SK-N-SH (cell line): ENCODE measurements around the gene TRIOBP. TPM values are rescaled to one million over a fixed set of nuclear protein-coding genes. Genes with fewer than 3 reads are reported as not detected.
A peak's percentile ranks its signal among the peaks of the same experiment; 100 is the strongest.

Experiments used
- CTCF ChIA-PET: fragments of 300-600, 350-600 bp; formaldehyde crosslinking; extraction: SDS; loops from one replicate; lab custom pipeline; 2021; lab: Yijun Ruan, JAX
- POLR2A ChIA-PET: fragments of 350-600 bp; sonication (Branson Sonifier 250); formaldehyde crosslinking; extraction: SDS; loops from one replicate; lab custom pipeline; 2020; ENCODE audit warnings: antibody characterized with exemption, inconsistent platforms; lab: Yijun Ruan, JAX
- DNase-seq: peaks from one replicate; pipeline ENCODE4 v3.0.0; 2012
- H2AFZ ChIP-seq: fragments of 200-600 bp; sonication (generic); 2 replicates; pipeline ENCODE4 v1.8.1; 2016; ENCODE audit warnings: antibody characterized with exemption, mild to moderate bottlenecking, low read depth
- H3F3A ChIP-seq: fragments of 200-600 bp; sonication (generic); replicated peaks from 2 replicates; pipeline ENCODE3; 2016; ENCODE audit warnings: antibody characterized with exemption, mild to moderate bottlenecking; ENCODE audit not compliant: insufficient read depth
- H3K27ac ChIP-seq, 2 experiments: fragments of 200-500 bp in 1 of 2; fragments of 200-600 bp in 1 of 2; sonication (Bioruptor generic) in 1 of 2; sonication (generic), shearing (Covaris generic) in 1 of 2; 2 replicates each; pipeline versions ENCODE4 v1.5.1 to v1.6.1; 2014 to 2016; ENCODE audit warnings: low read depth in 2 of 2, inconsistent platforms in 1 of 2, low read length in 1 of 2, mild to moderate bottlenecking in 1 of 2, mixed read lengths in 1 of 2
- H3K27me3 ChIP-seq: fragments of 200-600 bp; sonication (generic), shearing (Covaris generic); 2 replicates; pipeline ENCODE4 v1.6.1; 2016; ENCODE audit warnings: mixed run types; ENCODE audit not compliant: insufficient read depth
- H3K36me3 ChIP-seq, 2 experiments: fragments of 200-500 bp in 1 of 2; fragments of 200-600 bp in 1 of 2; sonication (Bioruptor generic) in 1 of 2; sonication (generic) in 1 of 2; replicated peaks in 1 of 2; 2 replicates each; pipeline versions ENCODE3 to v1.5.1; 2014 to 2016; ENCODE audit warnings: low read length in 1 of 2, mild to moderate bottlenecking in 1 of 2; ENCODE audit not compliant: insufficient read depth in 2 of 2, control insufficient read depth in 1 of 2
- H3K4me1 ChIP-seq, 2 experiments: fragments of 200-500 bp in 1 of 2; fragments of 200-600 bp in 1 of 2; sonication (Bioruptor generic) in 1 of 2; sonication (generic), shearing (Covaris generic) in 1 of 2; 2 replicates each; pipeline versions ENCODE4 v1.5.1 to v1.6.1; 2014 to 2016; ENCODE audit warnings: low read depth in 1 of 2, low read length in 1 of 2, mixed run types in 1 of 2; ENCODE audit not compliant: insufficient read depth in 2 of 2, control insufficient read depth in 1 of 2
- H3K4me2 ChIP-seq: fragments of 200-600 bp; sonication (generic), shearing (Covaris generic); 2 replicates; pipeline ENCODE4 v1.6.1; 2017; ENCODE audit warnings: mixed run types
- H3K4me3 ChIP-seq, 2 experiments: fragments of 200-500 bp in 1 of 2; fragments of 200-600 bp in 1 of 2; sonication (Bioruptor generic) in 1 of 2; sonication (generic), shearing (Covaris generic) in 1 of 2; 2 replicates each; pipeline versions ENCODE4 v1.5.1 to v1.8.1; 2014 to 2016; ENCODE audit warnings: low read depth in 2 of 2, inconsistent platforms in 1 of 2, low read length in 1 of 2, mild to moderate bottlenecking in 1 of 2, mixed read lengths in 1 of 2, moderate library complexity in 1 of 2
- H3K79me2 ChIP-seq: fragments of 200-600 bp; sonication (generic); 2 replicates; pipeline ENCODE4 v1.8.1; 2017; ENCODE audit warnings: mild to moderate bottlenecking; ENCODE audit not compliant: insufficient read depth
- H3K9ac ChIP-seq: fragments of 200-600 bp; sonication (generic); 2 replicates; pipeline ENCODE4 v1.6.1; 2017; ENCODE audit warnings: mixed run types
- H3K9me2 ChIP-seq: fragments of 200-600 bp; sonication (generic); 2 replicates; pipeline ENCODE4 v1.6.1; 2017; ENCODE audit warnings: mixed run types
- H3K9me3 ChIP-seq: fragments of 200-600 bp; sonication (generic); 2 replicates; pipeline ENCODE4 v1.6.1; 2017; ENCODE audit warnings: mixed run types, mild to moderate bottlenecking, moderate library complexity
- H4K20me1 ChIP-seq: fragments of 200-600 bp; sonication (generic); 2 replicates; pipeline ENCODE4 v1.6.1; 2017; ENCODE audit warnings: mild to moderate bottlenecking, mixed run types; ENCODE audit not compliant: insufficient read depth
- CHD2 ChIP-seq: fragments of 150-350 bp; IDR thresholded peaks from 2 replicates; pipeline ENCODE4 v1.6.1; 2018; ENCODE audit warnings: low read length; ENCODE audit not compliant: partially characterized antibody
- ELF1 ChIP-seq: IDR thresholded peaks from 2 replicates; pipeline ENCODE4 v1.4.0; 2012
- EP300 ChIP-seq, 2 experiments: IDR thresholded peaks; 2 replicates each; pipeline versions ENCODE4 v1.4.0 to v1.6.1; 2012; ENCODE audit warnings: borderline replicate concordance in 1 of 2, low read depth in 1 of 2, low read length in 1 of 2
- EZH2phosphoT487 ChIP-seq: fragments of 200-600 bp; sonication (generic); IDR thresholded peaks from 2 replicates; pipeline ENCODE4 v1.6.1; 2017; ENCODE audit warnings: low read depth, mixed run types, mild to moderate bottlenecking, antibody characterized with exemption, moderate library complexity, borderline replicate concordance
- FOSL2 ChIP-seq: IDR thresholded peaks from 2 replicates; pipeline ENCODE4 v1.4.0; 2012; ENCODE audit warnings: low read depth, mild to moderate bottlenecking, moderate library complexity, borderline replicate concordance
- FOXJ3 ChIP-seq: sonication (generic); formaldehyde crosslinking; IDR thresholded peaks from 2 replicates; pipeline ENCODE4 v1.5.1; 2020; ENCODE audit warnings: mild to moderate bottlenecking, missing genetic modification reagents
- GABPA ChIP-seq: IDR thresholded peaks from 2 replicates; pipeline ENCODE4 v1.4.0; 2012; ENCODE audit warnings: low read depth, mild to moderate bottlenecking
- JUND ChIP-seq: IDR thresholded peaks from 2 replicates; pipeline ENCODE4 v1.4.0; 2012
- NFIC ChIP-seq: IDR thresholded peaks from 2 replicates; pipeline ENCODE4 v1.4.0; 2012; ENCODE audit warnings: borderline replicate concordance
- POLR2AphosphoS5 ChIP-seq: IDR thresholded peaks from 2 replicates; pipeline ENCODE4 v1.6.1; 2012; ENCODE audit warnings: low read depth, low read length
- RAD21 ChIP-seq: IDR thresholded peaks from 2 replicates; pipeline ENCODE4 v1.6.1; 2012; ENCODE audit warnings: mild to moderate bottlenecking, low read length
- RCOR1 ChIP-seq: fragments of 150-350 bp; IDR thresholded peaks from 2 replicates; pipeline ENCODE4 v1.6.1; 2017; ENCODE audit warnings: antibody characterized with exemption, low read length
- RXRA ChIP-seq: IDR thresholded peaks from 2 replicates; pipeline ENCODE4 v1.4.0; 2012; ENCODE audit warnings: low read depth, mild to moderate bottlenecking, borderline replicate concordance
- SIN3A ChIP-seq: IDR thresholded peaks from 2 replicates; pipeline ENCODE4 v1.6.1; 2012; ENCODE audit warnings: low read depth, mild to moderate bottlenecking, low read length, moderate library complexity, borderline replicate concordance
- SMC3 ChIP-seq: IDR thresholded peaks from 2 replicates; pipeline ENCODE4 v1.6.1; 2012; ENCODE audit warnings: low read depth, low read length, improper control_type of control experiment
- TAF1 ChIP-seq: IDR thresholded peaks from 2 replicates; pipeline ENCODE4 v1.6.1; 2012; ENCODE audit warnings: low read depth, mild to moderate bottlenecking, low read length, moderate library complexity, borderline replicate concordance
- WGBS: methylation state at CpG from one replicate; pipeline ENCODE4 v1.1.6; 2017; ENCODE audit warnings: low lambda C conversion rate; 5-methylcytosine and 5-hydroxymethylcytosine counted together
- polyA plus RNA-seq, 3 experiments: library from polyadenylated mRNA; depleted of rRNA; stranded (reverse); fragments of >200 nt; gene quantifications; 2 replicates each; pipeline ENCODE4 v1.2.3, GENCODE V29; 2012
- TF ChIP-seq, protein P1 (sequence below): fragments of 150-350 bp; IDR thresholded peaks from 2 replicates; pipeline ENCODE4 v1.6.1; 2016; ENCODE audit warnings: mild to moderate bottlenecking, low read depth, low read length
- TF ChIP-seq, protein P2 (sequence below): IDR thresholded peaks from 2 replicates; pipeline ENCODE4 v1.4.0; 2012; ENCODE audit warnings: low read depth, borderline replicate concordance

TRIOBP gene
- polyA plus RNA-seq, 1 of the 3 experiments (the other 2 are of a cell fraction), result 43.6 TPM

DNA sequence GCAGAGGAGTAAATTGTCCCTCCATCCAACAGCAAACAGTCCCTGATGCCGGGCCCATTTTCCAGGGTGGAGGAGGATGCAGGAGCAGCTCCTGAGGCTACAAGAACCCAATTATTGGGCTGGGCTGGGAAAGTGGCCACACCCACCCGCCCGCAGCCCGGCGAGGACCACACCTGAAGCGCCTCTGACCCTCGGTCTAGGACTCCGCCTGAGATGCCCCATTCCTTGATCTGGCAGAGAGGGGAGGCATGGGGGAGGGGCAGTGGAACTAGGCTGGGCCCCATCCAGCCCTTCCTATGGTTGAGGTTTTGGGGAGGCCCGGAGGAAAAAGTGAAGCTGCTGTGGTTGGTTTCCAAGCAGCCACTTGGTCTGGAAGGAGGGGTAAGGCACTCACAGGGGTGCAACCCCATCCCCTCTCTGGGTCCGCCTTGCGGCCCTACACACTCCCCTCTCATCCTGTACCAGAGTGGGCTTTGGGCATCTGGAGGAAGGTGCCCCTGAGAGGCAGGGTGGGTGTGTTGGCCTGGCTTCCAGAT lies 23.9 kb upstream of the TRIOBP start (continued):
- TF ChIP-seq, protein P1, sequence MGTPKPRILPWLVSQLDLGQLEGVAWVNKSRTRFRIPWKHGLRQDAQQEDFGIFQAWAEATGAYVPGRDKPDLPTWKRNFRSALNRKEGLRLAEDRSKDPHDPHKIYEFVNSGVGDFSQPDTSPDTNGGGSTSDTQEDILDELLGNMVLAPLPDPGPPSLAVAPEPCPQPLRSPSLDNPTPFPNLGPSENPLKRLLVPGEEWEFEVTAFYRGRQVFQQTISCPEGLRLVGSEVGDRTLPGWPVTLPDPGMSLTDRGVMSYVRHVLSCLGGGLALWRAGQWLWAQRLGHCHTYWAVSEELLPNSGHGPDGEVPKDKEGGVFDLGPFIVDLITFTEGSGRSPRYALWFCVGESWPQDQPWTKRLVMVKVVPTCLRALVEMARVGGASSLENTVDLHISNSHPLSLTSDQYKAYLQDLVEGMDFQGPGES, result no peak

DNA sequence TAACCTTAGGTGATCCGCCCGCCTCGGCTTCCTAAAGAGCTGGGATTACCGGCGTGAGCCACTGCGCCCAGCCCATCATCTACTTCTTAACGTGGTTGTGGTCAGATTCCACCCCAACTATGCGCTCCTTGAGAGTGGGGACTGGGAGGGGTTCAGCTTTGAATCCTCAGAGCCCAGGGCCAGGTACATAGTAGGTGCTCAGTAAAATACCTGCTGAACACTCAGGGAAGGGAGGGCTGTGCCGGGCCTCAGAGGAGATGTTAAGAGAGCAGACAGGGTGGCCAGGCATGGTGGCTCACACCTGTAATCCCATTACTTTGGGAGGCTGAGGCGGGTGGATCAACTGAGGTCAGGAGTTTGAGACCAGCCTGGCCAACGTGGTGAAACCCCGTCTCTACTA lies 22.6 kb upstream of the TRIOBP start:
- no peaks in the 10 kb centered on the region for H3K9me3 ChIP-seq
- 96% methylated on average over 12 of the region's 12 CpGs for WGBS
- CTCF ChIA-PET, result interaction anchor here (1.1 to 44.3 kb wide), 4 partner anchors 13 to 82 kb away, joined by 3 to 898 read pairs (median 10); partner anchors contain the start of genes PDXP and SH3BP1
- peak overlapping the region; percentile 94; a peak in 3 of 4 replicates for H3K27ac ChIP-seq
- POLR2A ChIA-PET, result interaction anchor here (1.2 to 4.5 kb wide), 3 partner anchors 10 to 16 kb away, joined by 3 to 28 read pairs (median 12); partner anchors contain the start of genes NOL12 and PDXP
- H3K4me3 ChIP-seq, result no peak overlapping the region
- H2AFZ ChIP-seq, result no peak overlapping the region
- peaks cover 37% of the 10 kb centered on the region for H3K79me2 ChIP-seq
- H3K27me3 ChIP-seq, result no peaks in the 10 kb centered on the region
- H3K4me2 ChIP-seq, result peak overlapping the region; percentile 98
- no peaks in the 10 kb centered on the region for H3K9me2 ChIP-seq
- peaks cover 23% of the 10 kb centered on the region for H4K20me1 ChIP-seq
- peaks cover 11 to 19% of the 10 kb centered on the region in 2 experiments; a peak in 2 of 4 replicates for H3K4me1 ChIP-seq
- peaks cover 42% of the 10 kb centered on the region for H3F3A ChIP-seq
- H3K36me3 ChIP-seq, result peaks cover 8 to 22% of the 10 kb centered on the region in 2 experiments
- TF ChIP-seq FOXJ3 (CRISPR knock-in tag), result no peak
- H3K9ac ChIP-seq, result peak overlapping the region; percentile 94; the same call in 1 of the 2 replicates
- DNase-seq, result no peak

DNA sequence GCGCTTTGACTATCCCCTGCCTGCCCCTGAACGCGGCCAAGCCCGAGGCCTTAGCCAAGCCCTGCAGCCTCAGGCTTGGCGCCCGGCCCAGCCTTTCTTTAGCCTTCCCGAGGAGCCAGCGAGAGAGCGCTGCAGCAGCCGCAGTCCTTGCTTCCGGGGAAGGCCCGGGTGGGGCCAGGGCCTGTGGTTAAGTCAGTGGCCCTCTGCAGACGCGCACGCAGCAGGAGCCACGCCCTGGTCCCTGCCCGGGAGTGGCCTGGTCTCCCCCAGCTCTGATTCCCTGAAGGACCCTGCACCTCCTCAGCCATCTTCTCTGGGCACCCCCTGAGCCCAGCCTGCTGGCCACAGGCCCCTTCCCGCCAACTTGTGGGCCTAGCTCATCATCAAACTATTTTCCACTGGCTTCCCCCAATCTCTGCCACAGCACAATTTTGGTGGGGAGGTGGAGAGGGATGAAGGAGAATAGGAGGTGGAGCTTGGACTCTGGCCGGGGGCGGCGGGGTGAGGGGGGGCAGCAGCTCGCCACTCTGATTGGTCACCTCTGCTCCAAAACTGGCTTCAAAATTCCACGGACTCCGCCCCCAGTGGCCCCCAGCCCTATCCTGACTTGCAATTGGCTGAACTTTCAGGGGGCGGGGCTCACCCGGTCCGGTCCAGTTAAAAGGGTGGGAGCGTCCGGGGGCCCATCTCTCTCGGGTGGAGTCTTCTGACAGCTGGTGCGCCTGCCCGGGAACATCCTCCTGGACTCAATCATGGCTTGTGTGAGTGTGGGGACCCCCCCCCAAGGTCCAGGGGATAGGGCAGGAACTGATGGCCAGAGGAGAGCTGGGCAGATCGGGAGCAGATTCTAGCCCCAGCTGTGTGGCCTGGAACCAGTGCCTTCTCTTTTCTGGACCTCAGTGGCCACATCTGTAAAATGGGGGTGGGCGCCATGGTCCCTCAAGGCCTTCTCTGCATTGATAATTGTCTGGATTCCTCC lies 21.6 kb upstream of the TRIOBP start, which contains the start of gene LGALS1:
LGALS1 (plus strand) TSS at position 686 of the 979 bp plus-strand sequence; CDS start at position 753, 67 bp downstream.
- WGBS, result 2% methylated on average over 17 of the region's 34 CpGs
- Histone ChIP-seq H3K9me3 (no peaks in the 10 kb centered on the region), H2AFZ (no peak within 1 kb of the TSS; the same call in 1 of the 2 replicates), H3K9ac (peak within 1 kb of the TSS; percentile 94), H4K20me1 (peaks cover 33% of the 10 kb centered on the region), H3K79me2 (peaks cover 37% of the 10 kb centered on the region), H3K4me3 (peak within 1 kb of the TSS; percentile 64 to 92), H3F3A (peaks cover 52% of the 10 kb centered on the region), H3K27ac (peak within 1 kb of the TSS; percentile 94), H3K4me2 (peak within 1 kb of the TSS; percentile 98), H3K36me3 (peaks cover 17 to 29% of the 10 kb centered on the region in 2 experiments), H3K4me1 (peaks cover 11 to 19% of the 10 kb centered on the region in 2 experiments; a peak in 2 of 4 replicates), H3K27me3 (no peaks in the 10 kb centered on the region), H3K9me2 (no peaks in the 10 kb centered on the region)
- POLR2A ChIA-PET, result interaction anchor here (0.8 to 4.5 kb wide), 7 partner anchors 11 to 66 kb away, joined by 3 to 28 read pairs (median 4); partner anchors contain the start of genes GGA1, NOL12 and PDXP
- CTCF ChIA-PET, result interaction anchor here (1.1 to 44.3 kb wide), 8 partner anchors 14 to 415 kb away, joined by 3 to 898 read pairs (median 4); partner anchors contain the start of genes GCAT, PDXP and SH3BP1
- peak; percentile 84 for DNase-seq
- TF ChIP-seq SMC3 (no peak), RCOR1 (no peak; the same call in 1 of the 2 replicates), JUND (peak; percentile 24), GABPA (peak; percentile 48), SIN3A (peak; percentile 89), CHD2 (peak; percentile 16), POLR2AphosphoS5 (peak; percentile 99), NFIC (peak; percentile 72), TAF1 (peak; percentile 84), EZH2phosphoT487 (no peak), ELF1 (peak; percentile 71; the same call in 1 of the 2 replicates), FOSL2 (peak; percentile 21; the same call in 1 of the 2 replicates), EP300 (IDR thresholded peaks at IDR 0.05; ENCODE audit: borderline replicate concordance in 1 of 2, low read depth in 1 of 2, low read length in 1 of 2) (no peak; a peak in 2 of 4 replicates), RXRA (no peak; the same call in 1 of the 2 replicates), RAD21 (no peak)
- TF ChIP-seq, protein P2, sequence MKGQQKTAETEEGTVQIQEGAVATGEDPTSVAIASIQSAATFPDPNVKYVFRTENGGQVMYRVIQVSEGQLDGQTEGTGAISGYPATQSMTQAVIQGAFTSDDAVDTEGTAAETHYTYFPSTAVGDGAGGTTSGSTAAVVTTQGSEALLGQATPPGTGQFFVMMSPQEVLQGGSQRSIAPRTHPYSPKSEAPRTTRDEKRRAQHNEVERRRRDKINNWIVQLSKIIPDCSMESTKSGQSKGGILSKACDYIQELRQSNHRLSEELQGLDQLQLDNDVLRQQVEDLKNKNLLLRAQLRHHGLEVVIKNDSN, result no peak
- TF ChIP-seq, protein P1, result no peak; the same call in 1 of the 2 replicates
